Measurements from ENCODE around the gene RNF144B. TPM values are rescaled to one million over a fixed set of nuclear protein-coding genes. Genes with fewer than 3 reads are reported as not detected.

The RNF144B gene
- total and polyA plus RNA-seq, 2 of the 13 experiments (the other 11 are each of a cell fraction or from before 2014, with no cell fraction given), result 1.8 to 4.3 TPM

DNA sequence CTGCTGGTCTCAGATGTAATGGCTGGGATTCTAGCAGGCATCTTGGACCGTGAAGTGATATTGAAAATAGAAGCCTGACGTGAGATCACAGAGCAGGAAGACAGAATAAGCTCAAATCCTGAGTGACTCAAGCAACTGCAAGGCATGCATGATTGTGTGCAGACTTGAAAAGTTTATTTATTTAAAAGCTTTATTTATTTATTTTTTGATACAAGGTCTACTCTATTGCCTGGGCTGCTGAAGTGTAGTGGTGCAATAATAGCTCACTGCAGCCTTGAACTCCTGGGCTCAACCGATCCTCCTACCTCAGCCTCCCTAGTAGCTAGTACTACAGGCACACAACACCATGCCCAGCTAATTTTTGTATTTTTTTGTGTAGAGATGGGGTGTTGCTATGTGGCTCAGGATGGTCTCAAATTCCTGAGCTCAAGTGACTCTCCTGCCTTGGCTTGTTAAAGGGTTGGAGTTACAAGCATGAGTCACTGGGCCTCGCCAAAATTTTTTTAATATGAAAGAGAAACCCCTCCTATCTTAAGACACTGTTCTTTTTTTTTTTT lies 40.1 kb upstream of the RNF144B start:
- in situ Hi-C loops (cut with HindIII; ENCODE audit: extremely low pct_ligation_motif_present, low pct_unique_long_range_greater_than_20kb), result no loop called here
- Histone ChIP-seq H3K27ac (ENCODE audit: extremely low read length, insufficient read depth, low read length) (no peak overlapping the region), H2AFZ (ENCODE audit: low read length) (no peak overlapping the region), H4K20me1 (ENCODE audit: insufficient read depth, low read length) (no peaks in the 10 kb centered on the region), H3K27me3 (ENCODE audit: control insufficient read depth in 1 of 2, insufficient read depth in 2 of 2, low read length in 2 of 2) (no peaks in the 10 kb centered on the region; a peak in 3 of 5 replicates), H3K36me3 (replicated peaks in 1 of 2; ENCODE audit: control insufficient read depth in 1 of 2, insufficient read depth in 2 of 2, low read length in 2 of 2) (no peaks in the 10 kb centered on the region), H3K4me1 (ENCODE audit: insufficient read depth, low read length) (no peaks in the 10 kb centered on the region), H3K4me3 (replicated peaks in 1 of 3; ENCODE audit: insufficient read depth in 1 of 3, low read depth in 2 of 3, low read length in 3 of 3) (no peak overlapping the region), H3K9me3 (ENCODE audit: low read length) (no peaks in the 10 kb centered on the region), H3K4me2 (ENCODE audit: low read depth, low read length) (no peak overlapping the region), H3K9ac (ENCODE audit: insufficient read depth, low read depth, low read length) (no peak overlapping the region), H3K79me2 (ENCODE audit: insufficient read depth, low read length) (no peaks in the 10 kb centered on the region)
- 4% methylated on average over 4 of the region's 4 CpGs for WGBS (ENCODE audit: low lambda C conversion rate)
- no peak for DNase-seq (ENCODE audit: low spot score)
- intact Hi-C loops (cut with micrococcal nuclease; ENCODE audit: unreplicated experiment), result no loop called here
- CTCF ChIA-PET (ENCODE audit: low intra/inter-chr PET ratio, low total read pairs), result no interaction called here
- TF ChIP-seq AGO1 (IDR thresholded peaks at IDR 0.05; ENCODE audit: low read depth, low read length, poor library complexity, severe bottlenecking), result no peak
- no peak for TF ChIP-seq NKX3-1 (CRISPR knock-in tag; IDR thresholded peaks at IDR 0.05)
- TF ChIP-seq, protein P1, sequence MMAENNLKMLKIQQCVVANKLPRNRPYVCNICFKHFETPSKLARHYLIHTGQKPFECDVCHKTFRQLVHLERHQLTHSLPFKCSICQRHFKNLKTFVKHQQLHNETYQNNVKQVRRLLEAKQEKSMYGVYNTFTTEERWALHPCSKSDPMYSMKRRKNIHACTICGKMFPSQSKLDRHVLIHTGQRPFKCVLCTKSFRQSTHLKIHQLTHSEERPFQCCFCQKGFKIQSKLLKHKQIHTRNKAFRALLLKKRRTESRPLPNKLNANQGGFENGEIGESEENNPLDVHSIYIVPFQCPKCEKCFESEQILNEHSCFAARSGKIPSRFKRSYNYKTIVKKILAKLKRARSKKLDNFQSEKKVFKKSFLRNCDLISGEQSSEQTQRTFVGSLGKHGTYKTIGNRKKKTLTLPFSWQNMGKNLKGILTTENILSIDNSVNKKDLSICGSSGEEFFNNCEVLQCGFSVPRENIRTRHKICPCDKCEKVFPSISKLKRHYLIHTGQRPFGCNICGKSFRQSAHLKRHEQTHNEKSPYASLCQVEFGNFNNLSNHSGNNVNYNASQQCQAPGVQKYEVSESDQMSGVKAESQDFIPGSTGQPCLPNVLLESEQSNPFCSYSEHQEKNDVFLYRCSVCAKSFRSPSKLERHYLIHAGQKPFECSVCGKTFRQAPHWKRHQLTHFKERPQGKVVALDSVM (CRISPR knock-in tag; IDR thresholded peaks at IDR 0.05), result peak; percentile 74
- no peak for TF ChIP-seq ADNP (CRISPR knock-in tag; IDR thresholded peaks at IDR 0.05)
- TF ChIP-seq ZNF235 (CRISPR knock-in tag; IDR thresholded peaks at IDR 0.05; ENCODE audit: borderline replicate concordance), result no peak
- no peak for TF ChIP-seq RELA (CRISPR knock-in tag; IDR thresholded peaks at IDR 0.05)
- TF ChIP-seq EEA1 (CRISPR knock-in tag; IDR thresholded peaks at IDR 0.05; ENCODE audit: borderline replicate concordance), result no peak
- TF ChIP-seq, protein P2, sequence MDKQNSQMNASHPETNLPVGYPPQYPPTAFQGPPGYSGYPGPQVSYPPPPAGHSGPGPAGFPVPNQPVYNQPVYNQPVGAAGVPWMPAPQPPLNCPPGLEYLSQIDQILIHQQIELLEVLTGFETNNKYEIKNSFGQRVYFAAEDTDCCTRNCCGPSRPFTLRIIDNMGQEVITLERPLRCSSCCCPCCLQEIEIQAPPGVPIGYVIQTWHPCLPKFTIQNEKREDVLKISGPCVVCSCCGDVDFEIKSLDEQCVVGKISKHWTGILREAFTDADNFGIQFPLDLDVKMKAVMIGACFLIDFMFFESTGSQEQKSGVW (CRISPR knock-in tag; IDR thresholded peaks at IDR 0.05; ENCODE audit: borderline replicate concordance), result no peak
- no peak for TF ChIP-seq JUND (CRISPR knock-in tag; IDR thresholded peaks at IDR 0.05)
- FAIRE-seq, result no peak
- POLR2A ChIA-PET, result no interaction called here
- peak; percentile 24; the same call in 1 of the 3 replicates for ATAC-seq
- BruUV-seq (replicated peaks), result no TSS peak
